H1 (cell line): ENCODE data around the gene LAMA3. TPM values are rescaled to one million over a fixed set of nuclear protein-coding genes. Genes with fewer than 3 reads are reported as not detected.

ENCODE experiments used
- ASH2L ChIP-seq: fragments of 200-600, 300-600 bp; sonication (generic); IDR thresholded peaks from one replicate; pipeline ENCODE4 v1.7.1; 2017; ENCODE audit warnings: low read length
- BCL11A ChIP-seq, 2 experiments: IDR thresholded peaks; one replicate each; pipeline ENCODE4 v1.6.1; 2011; ENCODE audit warnings: low read depth in 2 of 2, low read length in 2 of 2, mild to moderate bottlenecking in 2 of 2
- CBX8 ChIP-seq: fragments of 300-800, 300-1000 bp; sonication (generic); IDR thresholded peaks from 2 replicates; pipeline ENCODE4 v1.7.1; 2016; ENCODE audit warnings: low read depth, low read length, borderline replicate concordance
- CHD2 ChIP-seq: IDR thresholded peaks from 2 replicates; pipeline ENCODE4 v1.6.1; 2012; ENCODE audit warnings: low read length, improper control_type of control experiment
- E2F6 ChIP-seq: IDR thresholded peaks from 2 replicates; pipeline ENCODE4 v1.6.1; 2012; ENCODE audit warnings: inconsistent platforms
- GABPA ChIP-seq: IDR thresholded peaks from 2 replicates; pipeline ENCODE4 v1.6.1; 2011; ENCODE audit warnings: mild to moderate bottlenecking, low read length, moderate library complexity, borderline replicate concordance; ENCODE audit not compliant: insufficient read depth
- JUN ChIP-seq: IDR thresholded peaks from 2 replicates; pipeline ENCODE4 v1.6.1; 2011; ENCODE audit warnings: low read depth, mild to moderate bottlenecking, improper control_type of control experiment, low read length
- RBBP5 ChIP-seq: IDR thresholded peaks from 2 replicates; pipeline ENCODE4 v1.7.1; 2012; ENCODE audit warnings: low read depth, mild to moderate bottlenecking, inconsistent platforms, low read length, moderate library complexity, borderline replicate concordance
- RNF2 ChIP-seq: fragments of 200-900, 300-1000 bp; sonication (generic); IDR thresholded peaks from 2 replicates; pipeline ENCODE4 v1.7.1; 2016; ENCODE audit warnings: borderline replicate concordance, low read depth, mild to moderate bottlenecking, antibody characterized with exemption, low read length; ENCODE audit not compliant: poor library complexity, severe bottlenecking; ENCODE audit errors: missing control alignments
- SIX5 ChIP-seq: IDR thresholded peaks from 2 replicates; pipeline ENCODE4 v1.6.1; 2011; ENCODE audit warnings: mild to moderate bottlenecking, low read depth, low read length
- SP4 ChIP-seq: IDR thresholded peaks from 2 replicates; pipeline ENCODE4 v1.6.1; 2012; ENCODE audit warnings: low read length, inconsistent platforms
- SRF ChIP-seq: IDR thresholded peaks from 2 replicates; pipeline ENCODE4 v1.6.1; 2011; ENCODE audit warnings: mild to moderate bottlenecking, low read depth, low read length, moderate library complexity
- SUZ12 ChIP-seq: fragments of 200-600 bp; sonication (generic); IDR thresholded peaks from 2 replicates; pipeline ENCODE4 v1.6.1; 2012; ENCODE audit warnings: mild to moderate bottlenecking, inconsistent platforms, low read length, moderate library complexity, mixed read lengths
- TAF7 ChIP-seq: optimal IDR thresholded peaks from 2 replicates; pipeline ENCODE3; 2011; ENCODE audit warnings: low read depth, mild to moderate bottlenecking, inconsistent platforms, low read length, moderate library complexity, borderline replicate concordance
- TBP ChIP-seq: IDR thresholded peaks from 2 replicates; pipeline ENCODE4 v1.6.1; 2011; ENCODE audit warnings: low read depth, low read length, improper control_type of control experiment
- ZNF274 ChIP-seq: IDR thresholded peaks from 2 replicates; pipeline ENCODE4 v1.7.0; 2012; ENCODE audit warnings: low read length, borderline replicate concordance; ENCODE audit errors: extremely low read depth
- polyA plus RNA-seq, 7 experiments: library from polyadenylated mRNA; depleted of rRNA in 3 of 7; stranded (reverse) in 5 of 7; unstranded in 2 of 7; fragments of >200 nt in 5 of 7; fragments of 200-250 nt in 2 of 7; gene quantifications; 1 replicate in 5 of 7; 2 replicates in 1 of 7; 4 replicates in 1 of 7; pipeline versions ENCODE4 v1.2.1 to v1.2.3, GENCODE V29; 2011 to 2013; ENCODE audit warnings: missing spikeins in 2 of 7, mixed read lengths in 2 of 7
- total RNA-seq: library from RNA; stranded (reverse); fragmentation: NEBNext Ultra II Directional; extraction: Animal tissue kit (Norgen Biotek cat#: 25700); gene quantifications from 2 replicates; pipeline ENCODE4 v1.2.1, GENCODE V29; 2021

Gene LAMA3
- total and polyA plus RNA-seq, 2 of the 8 experiments (the other 6 are each of a cell fraction or from before 2014, with no cell fraction given), result 0.76 to 5.0 TPM

- TF ChIP-seq CHD2 (no peak), JUN (no peak), ZNF274 (no peak), RNF2 (peak; percentile 60), SP4 (no peak), RBBP5 (peak; percentile 89; the same call in 1 of the 2 replicates), GABPA (no peak), CBX8 (no peak), TAF7 (no peak), SUZ12 (peak; percentile 87), TBP (no peak), SIX5 (no peak), SRF (no peak), ASH2L (no peak), E2F6 (peak; percentile 77), BCL11A (IDR thresholded peaks at IDR 0.05; ENCODE audit: low read depth in 2 of 2, low read length in 2 of 2) (no peak)
These were observed 607 bp downstream of the LAMA3 start (continued) for GRCh38 chr18:23689616-23690504.
